ENCODE data around the gene GPR176.

GRCh38 chr15:39888809-39889208 lies 31.3 kb downstream of the GPR176 start:
- TF ChIP-seq GABPA (IDR thresholded peaks at IDR 0.05; ENCODE audit: low read depth) (no peak), CTCF (IDR thresholded peaks at IDR 0.05; ENCODE audit: insufficient read depth, low read length) (no peak), REST (IDR thresholded peaks at IDR 0.05; ENCODE audit: insufficient replicate concordance, low read depth) (no peak), POLR2AphosphoS5 (IDR thresholded peaks at IDR 0.05; ENCODE audit: low read depth) (no peak), SPI1 (IDR thresholded peaks at IDR 0.05; ENCODE audit: borderline replicate concordance, low read depth) (no peak)
